GM18498 (cell line): ENCODE measurements around the gene CTPS1.

ENCODE experiments used
- ATAC-seq: cut with Tn5 transposase; IDR thresholded peaks from one replicate; pipeline ENCODE4 v1.9.1; 2021; ENCODE audit warnings: mild to moderate bottlenecking, moderate library complexity; ENCODE audit not compliant: unreplicated experiment

Gene CTPS1

GRCh38 chr1:41022424-41022823, 42.9 kb downstream of the CTPS1 start:
- no peak for ATAC-seq

- no peak for ATAC-seq
Observed at GRCh38 chr1:41023279-41023990, 43.9 kb downstream of the CTPS1 start.

GRCh38 chr1:41024953-41025352, 45.5 kb downstream of the CTPS1 start:
- ATAC-seq = no peak

GRCh38 chr1:41025979-41026819, 46.7 kb downstream of the CTPS1 start:
- no peak for ATAC-seq

- no peak for ATAC-seq
Observed at GRCh38 chr1:41028034-41028642, 48.6 kb downstream of the CTPS1 start.

GRCh38 chr1:41030872-41031616, 51.5 kb downstream of the CTPS1 start:
- no peak for ATAC-seq

- no peak for ATAC-seq
Observed at GRCh38 chr1:41032147-41032546, 52.7 kb downstream of the CTPS1 start.

- ATAC-seq = no peak
Observed at GRCh38 chr1:41033272-41033671, 53.8 kb downstream of the CTPS1 start.

- ATAC-seq = no peak
Observed at GRCh38 chr1:41037116-41037903, 57.8 kb downstream of the CTPS1 start.

- ATAC-seq = no peak
Observed at GRCh38 chr1:41038110-41038509, 58.6 kb downstream of the CTPS1 start.

GRCh38 chr1:41041614-41042270, 62.2 kb downstream of the CTPS1 start:
- ATAC-seq = no peak

GRCh38 chr1:41044187-41044586, 64.7 kb downstream of the CTPS1 start:
- ATAC-seq = no peak

GRCh38 chr1:41045740-41046139, 66.2 kb downstream of the CTPS1 start:
- ATAC-seq = no peak

GRCh38 chr1:41046347-41046775, 66.9 kb downstream of the CTPS1 start:
- ATAC-seq = no peak

- ATAC-seq = no peak
Observed at GRCh38 chr1:41048540-41048939, 69.0 kb downstream of the CTPS1 start.

- ATAC-seq = no peak
Observed at GRCh38 chr1:41051022-41051421, 71.5 kb downstream of the CTPS1 start.

- no peak for ATAC-seq
Observed at GRCh38 chr1:41053316-41053715, 73.8 kb downstream of the CTPS1 start.

GRCh38 chr1:41056907-41057306, 77.4 kb downstream of the CTPS1 start:
- ATAC-seq = no peak
